HFFc6 (cell line): ENCODE measurements around the gene DIP2B. TPM values are rescaled to one million over a fixed set of nuclear protein-coding genes. Genes with fewer than 3 reads are reported as not detected.
A peak's percentile ranks its signal among the peaks of the same experiment; 100 is the strongest.

Experiments used
- DNase-seq: peaks from one replicate; pipeline ENCODE4 v3.0.0-alpha.2; 2018
- H3K27ac Mint-ChIP-seq: 2 replicates; pipeline ENCODE4 v1.8.0; 2020; ENCODE audit warnings: mild to moderate bottlenecking, mixed read lengths
- H3K27me3 Mint-ChIP-seq: 2 replicates; pipeline ENCODE4 v1.8.0; 2021; ENCODE audit warnings: mild to moderate bottlenecking, moderate library complexity, mixed read lengths; ENCODE audit not compliant: insufficient read depth
- H3K36me3 Mint-ChIP-seq: 2 replicates; pipeline ENCODE4 v1.8.0; 2021; ENCODE audit warnings: low read depth, mixed read lengths
- H3K4me1 Mint-ChIP-seq: 2 replicates; pipeline ENCODE4 v1.8.0; 2020; ENCODE audit warnings: low read depth, mixed read lengths
- H3K4me3 Mint-ChIP-seq: 2 replicates; pipeline ENCODE4 v1.8.0; 2020; ENCODE audit warnings: mild to moderate bottlenecking, moderate library complexity, mixed read lengths
- H3K9me3 Mint-ChIP-seq: 2 replicates; pipeline ENCODE4 v1.8.0; 2020; ENCODE audit warnings: mild to moderate bottlenecking, mixed read lengths
- total RNA-seq, 6 experiments: library from RNA; stranded (reverse); fragmentation: NEBNext Ultra II Directional; extraction: Animal tissue kit (Norgen Biotek cat#: 25700); gene quantifications; 2 replicates in 1 of 6; 3 replicates in 5 of 6; pipeline ENCODE4 v1.2.3, GENCODE V29; 2021
- TF ChIP-seq, protein P1 (sequence below): fragments of 200-600 bp; sonication (generic); IDR thresholded peaks from 2 replicates; pipeline ENCODE4 v1.5.0; 2021; ENCODE audit warnings: antibody characterized with exemption, mild to moderate bottlenecking

Gene DIP2B
- total RNA-seq, 6 experiments from 2014 or later = 17.4 to 24.7 (median 20.6) TPM

DNA sequence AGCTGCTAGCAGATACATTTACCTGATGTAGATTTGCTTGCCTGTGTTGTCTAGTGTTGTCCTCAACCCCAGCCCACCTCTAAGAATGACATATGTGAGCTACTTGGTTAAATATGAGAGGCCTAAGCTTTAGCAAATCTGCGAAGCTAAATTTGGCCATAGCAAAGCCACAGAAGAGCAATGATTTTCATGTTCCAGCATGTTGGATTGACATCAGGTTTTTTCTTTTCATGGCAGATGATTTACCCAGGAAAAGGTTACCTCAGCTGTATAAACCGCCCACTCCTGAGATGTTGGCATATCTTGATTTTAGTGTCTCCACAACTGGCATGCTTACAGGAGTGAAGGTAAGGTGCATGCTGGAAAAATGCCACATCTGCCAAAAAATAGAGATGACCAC is 222.7 kb downstream of the DIP2B start:
- H3K27me3 Mint-ChIP-seq = peaks cover 1% of the 10 kb centered on the region; the same call in 1 of the 2 replicates
- H3K36me3 Mint-ChIP-seq = peaks cover 32% of the 10 kb centered on the region
- no peak overlapping the region for H3K27ac Mint-ChIP-seq
- H3K9me3 Mint-ChIP-seq = no peaks in the 10 kb centered on the region
- no peak for DNase-seq
- peaks cover 26% of the 10 kb centered on the region for H3K4me1 Mint-ChIP-seq
- H3K4me3 Mint-ChIP-seq = no peak overlapping the region
- TF ChIP-seq, protein P1, sequence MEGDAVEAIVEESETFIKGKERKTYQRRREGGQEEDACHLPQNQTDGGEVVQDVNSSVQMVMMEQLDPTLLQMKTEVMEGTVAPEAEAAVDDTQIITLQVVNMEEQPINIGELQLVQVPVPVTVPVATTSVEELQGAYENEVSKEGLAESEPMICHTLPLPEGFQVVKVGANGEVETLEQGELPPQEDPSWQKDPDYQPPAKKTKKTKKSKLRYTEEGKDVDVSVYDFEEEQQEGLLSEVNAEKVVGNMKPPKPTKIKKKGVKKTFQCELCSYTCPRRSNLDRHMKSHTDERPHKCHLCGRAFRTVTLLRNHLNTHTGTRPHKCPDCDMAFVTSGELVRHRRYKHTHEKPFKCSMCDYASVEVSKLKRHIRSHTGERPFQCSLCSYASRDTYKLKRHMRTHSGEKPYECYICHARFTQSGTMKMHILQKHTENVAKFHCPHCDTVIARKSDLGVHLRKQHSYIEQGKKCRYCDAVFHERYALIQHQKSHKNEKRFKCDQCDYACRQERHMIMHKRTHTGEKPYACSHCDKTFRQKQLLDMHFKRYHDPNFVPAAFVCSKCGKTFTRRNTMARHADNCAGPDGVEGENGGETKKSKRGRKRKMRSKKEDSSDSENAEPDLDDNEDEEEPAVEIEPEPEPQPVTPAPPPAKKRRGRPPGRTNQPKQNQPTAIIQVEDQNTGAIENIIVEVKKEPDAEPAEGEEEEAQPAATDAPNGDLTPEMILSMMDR = no peak

DNA sequence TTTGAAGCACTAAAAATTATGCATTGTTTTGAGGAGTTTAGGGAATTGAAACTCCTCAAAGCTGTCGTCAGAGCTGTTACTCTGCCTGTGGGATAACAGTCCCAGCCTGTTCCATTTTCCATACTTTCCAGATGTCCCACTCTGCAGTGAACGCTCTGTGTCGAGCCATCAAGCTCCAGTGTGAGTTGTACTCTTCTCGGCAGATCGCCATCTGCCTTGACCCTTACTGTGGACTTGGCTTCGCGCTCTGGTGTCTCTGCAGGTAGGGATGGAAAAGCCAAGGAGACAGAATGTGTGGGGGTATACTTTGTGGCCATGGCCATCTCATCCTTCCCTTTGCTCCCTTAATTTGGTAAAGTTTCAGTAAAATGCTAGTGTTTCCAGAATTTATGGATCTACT is 223.6 kb downstream of the DIP2B start:
- Mint-ChIP-seq H3K27ac (no peak overlapping the region), H3K36me3 (peaks cover 24% of the 10 kb centered on the region), H3K4me3 (no peak overlapping the region), H3K4me1 (peaks cover 36% of the 10 kb centered on the region), H3K27me3 (peaks cover 4% of the 10 kb centered on the region; the same call in 1 of the 2 replicates), H3K9me3 (no peaks in the 10 kb centered on the region)
- TF ChIP-seq, protein P1 = no peak
- no peak for DNase-seq

DNA sequence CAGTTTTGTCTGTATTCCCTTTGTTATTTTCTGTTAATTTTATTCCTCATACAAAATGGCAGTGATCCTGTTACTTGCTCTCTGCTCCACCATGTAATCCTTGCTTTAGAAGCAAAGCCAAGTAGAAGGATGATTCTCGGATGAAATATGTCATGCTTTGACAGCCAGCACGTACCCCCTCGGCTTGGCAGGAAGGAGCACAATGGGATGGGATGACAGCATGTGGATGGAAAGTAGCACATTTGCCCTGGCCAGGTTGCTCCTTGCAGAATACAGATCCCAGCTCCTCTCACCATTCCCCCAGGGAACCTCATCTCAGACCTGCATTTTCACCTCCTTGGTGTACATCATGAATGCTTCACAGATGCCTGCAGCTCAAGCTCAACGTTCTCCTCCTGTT is 224.1 kb downstream of the DIP2B start:
- H3K4me3 Mint-ChIP-seq = no peak overlapping the region
- peaks cover 24% of the 10 kb centered on the region for H3K36me3 Mint-ChIP-seq
- H3K27me3 Mint-ChIP-seq = peaks cover 4% of the 10 kb centered on the region; the same call in 1 of the 2 replicates
- no peak for DNase-seq
- peaks cover 36% of the 10 kb centered on the region for H3K4me1 Mint-ChIP-seq
- no peak overlapping the region for H3K27ac Mint-ChIP-seq
- TF ChIP-seq, protein P1 = no peak
- H3K9me3 Mint-ChIP-seq = no peaks in the 10 kb centered on the region

DNA sequence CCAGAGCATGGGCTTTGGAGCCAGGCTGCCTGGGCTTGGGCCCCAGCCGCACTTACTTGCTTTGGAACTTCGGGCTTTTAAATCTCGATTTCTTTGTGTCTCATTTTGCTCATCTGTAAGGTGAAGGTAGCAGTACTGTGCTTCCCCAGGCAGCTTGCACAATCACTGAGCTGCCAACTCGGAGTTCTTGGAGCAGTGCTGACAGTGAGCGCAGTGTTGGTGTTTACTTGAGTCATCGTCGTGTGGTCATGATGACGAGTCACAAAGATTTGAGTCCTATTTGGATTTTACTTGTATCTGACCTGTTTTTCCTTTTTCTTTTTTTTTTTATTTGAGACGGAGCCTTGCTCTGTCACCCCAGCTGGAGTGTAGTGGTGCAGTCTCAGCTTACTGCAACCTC is 227.8 kb downstream of the DIP2B start:
- H3K36me3 Mint-ChIP-seq = peaks cover 21% of the 10 kb centered on the region
- peak; percentile 91 for DNase-seq
- peak overlapping the region; percentile 35; the same call in 1 of the 2 replicates for H3K4me3 Mint-ChIP-seq
- peaks cover 4% of the 10 kb centered on the region; the same call in 1 of the 2 replicates for H3K27me3 Mint-ChIP-seq
- peak overlapping the region; percentile 87 for H3K27ac Mint-ChIP-seq
- TF ChIP-seq, protein P1 = no peak
- no peaks in the 10 kb centered on the region for H3K9me3 Mint-ChIP-seq
- peaks cover 30% of the 10 kb centered on the region for H3K4me1 Mint-ChIP-seq

DNA sequence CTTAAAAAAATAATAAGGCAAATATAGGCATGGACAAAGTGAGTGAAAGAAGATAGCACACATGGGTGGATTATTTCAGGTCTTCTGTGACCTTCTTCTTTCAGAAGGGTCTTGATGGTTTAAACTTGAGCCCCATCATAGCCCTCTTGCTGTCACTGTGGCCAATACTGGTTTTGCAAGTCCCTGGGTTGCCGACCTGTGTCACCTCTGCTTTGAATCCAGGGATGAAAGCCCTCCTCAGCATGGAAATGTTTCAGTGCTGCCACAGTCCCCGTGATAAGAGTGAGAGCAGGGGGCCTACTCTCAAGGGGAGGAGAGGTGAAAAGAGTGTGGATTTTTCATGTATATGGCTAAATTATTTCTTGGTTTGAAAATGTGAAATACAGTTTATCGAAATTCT is 228.9 kb downstream of the DIP2B start:
- no peak overlapping the region for H3K4me3 Mint-ChIP-seq
- TF ChIP-seq, protein P1 = no peak
- H3K27me3 Mint-ChIP-seq = peaks cover 4% of the 10 kb centered on the region; the same call in 1 of the 2 replicates
- H3K4me1 Mint-ChIP-seq = peaks cover 30% of the 10 kb centered on the region
- peaks cover 17% of the 10 kb centered on the region for H3K36me3 Mint-ChIP-seq
- H3K9me3 Mint-ChIP-seq = no peaks in the 10 kb centered on the region
- peak overlapping the region; percentile 26; the same call in 1 of the 2 replicates for H3K27ac Mint-ChIP-seq
- no peak for DNase-seq
